ENCODE measurements around the gene SRSF9. TPM values are rescaled to one million over a fixed set of nuclear protein-coding genes. Genes with fewer than 3 reads are reported as not detected.

SRSF9 gene
- polyA plus RNA-seq, 3 donors: 127 to 218 (median 200) TPM

- Histone ChIP-seq H4K20me1 (ENCODE audit: insufficient read depth, low read length) (no peaks in the 10 kb centered on the region), H3K27ac (ENCODE audit: low read depth in 1 of 2, low read length in 2 of 2) (no peak overlapping the region), H3K4me2 (replicated peaks; ENCODE audit: extremely low read depth, low read length, poor library complexity, severe bottlenecking) (no peak overlapping the region), H3K27me3 (ENCODE audit: control insufficient read depth in 2 of 2, insufficient read depth in 2 of 2, low read length in 2 of 2) (no peaks in the 10 kb centered on the region), H3K9me3 (replicated peaks in 1 of 2; ENCODE audit: control insufficient read depth in 1 of 2, insufficient read depth in 1 of 2, low read length in 2 of 2) (no peaks in the 10 kb centered on the region), H3K36me3 (replicated peaks in 1 of 2; ENCODE audit: control insufficient read depth in 1 of 2, insufficient read depth in 2 of 2, low read length in 2 of 2) (peaks cover 40 to 58% of the 10 kb centered on the region in 2 donors), H2AFZ (ENCODE audit: insufficient read depth, low read depth, low read length, poor library complexity, severe bottlenecking) (no peak overlapping the region), H3K9ac (ENCODE audit: insufficient read depth, low read length, poor library complexity, severe bottlenecking) (no peak overlapping the region), H3K79me2 (ENCODE audit: insufficient read depth, low read length) (no peaks in the 10 kb centered on the region), H3K4me3 (replicated peaks in 1 of 3; ENCODE audit: low read depth in 2 of 3, low read length in 3 of 3) (no peak overlapping the region), H3K4me1 (ENCODE audit: control insufficient read depth in 1 of 2, insufficient read depth in 2 of 2, low read length in 2 of 2) (no peaks in the 10 kb centered on the region)
- 96% methylated on average over 2 of the region's 2 CpGs for WGBS (ENCODE audit: insufficient coverage)
- H3K4me3 Mint-ChIP-seq: no peak overlapping the region
- H3K27me3 Mint-ChIP-seq (ENCODE audit: low read depth in 3 of 3): peaks cover 0 to 1% (median 0%) of the 10 kb centered on the region in 3 donors
- no peak for DNase-seq
- H3K4me1 Mint-ChIP-seq: no peaks in the 10 kb centered on the region
- no peaks in the 10 kb centered on the region for H3K9me3 Mint-ChIP-seq
- intact Hi-C loops (cut with micrococcal nuclease): no loop called here
- TF ChIP-seq CTCF (IDR thresholded peaks at IDR 0.05): no peak
- H3K27ac Mint-ChIP-seq: no peak overlapping the region
- peaks cover 24 to 59% of the 10 kb centered on the region in 2 donors for H3K36me3 Mint-ChIP-seq
These were observed 45.9 kb upstream of the SRSF9 start for GRCh38 chr12:120515496-120515895.

- no peak overlapping the region for H3K4me3 ChIP-seq (replicated peaks in 1 of 3; ENCODE audit: low read depth in 2 of 3, low read length in 3 of 3)
- H3K4me2 ChIP-seq (replicated peaks; ENCODE audit: extremely low read depth, low read length, poor library complexity, severe bottlenecking): no peak overlapping the region
- H3K4me1 ChIP-seq (ENCODE audit: control insufficient read depth in 1 of 2, insufficient read depth in 2 of 2, low read length in 2 of 2): no peaks in the 10 kb centered on the region
- TF ChIP-seq CTCF (IDR thresholded peaks at IDR 0.05): no peak
- intact Hi-C loops (cut with micrococcal nuclease): no loop called here
- H4K20me1 ChIP-seq (ENCODE audit: insufficient read depth, low read length): no peaks in the 10 kb centered on the region
- H3K9me3 Mint-ChIP-seq: no peaks in the 10 kb centered on the region
- peaks cover 0 to 1% (median 0%) of the 10 kb centered on the region in 3 donors for H3K27me3 Mint-ChIP-seq (ENCODE audit: low read depth in 3 of 3)
- H3K4me1 Mint-ChIP-seq: no peaks in the 10 kb centered on the region
- no peaks in the 10 kb centered on the region for H3K9me3 ChIP-seq (replicated peaks in 1 of 2; ENCODE audit: control insufficient read depth in 1 of 2, insufficient read depth in 1 of 2, low read length in 2 of 2)
- no peak overlapping the region for H3K4me3 Mint-ChIP-seq
- no peaks in the 10 kb centered on the region for H3K79me2 ChIP-seq (ENCODE audit: insufficient read depth, low read length)
- H3K27me3 ChIP-seq (ENCODE audit: control insufficient read depth in 2 of 2, insufficient read depth in 2 of 2, low read length in 2 of 2): no peaks in the 10 kb centered on the region
- no peak overlapping the region for H2AFZ ChIP-seq (ENCODE audit: insufficient read depth, low read depth, low read length, poor library complexity, severe bottlenecking)
- H3K27ac ChIP-seq (ENCODE audit: low read depth in 1 of 2, low read length in 2 of 2): no peak overlapping the region
- H3K36me3 ChIP-seq (replicated peaks in 1 of 2; ENCODE audit: control insufficient read depth in 1 of 2, insufficient read depth in 2 of 2, low read length in 2 of 2): peaks cover 54 to 63% of the 10 kb centered on the region in 2 donors
- WGBS (ENCODE audit: insufficient coverage): 100% methylated on average over 2 of the region's 7 CpGs
- DNase-seq: no peak
- peaks cover 36 to 62% of the 10 kb centered on the region in 2 donors for H3K36me3 Mint-ChIP-seq
- H3K27ac Mint-ChIP-seq: peak overlapping the region in 1 of 7 donors; percentile 79
- no peak overlapping the region for H3K9ac ChIP-seq (ENCODE audit: insufficient read depth, low read length, poor library complexity, severe bottlenecking)
These were observed 44.5 kb upstream of the SRSF9 start for GRCh38 chr12:120514002-120514401.

Measured in CD14-positive monocyte (primary cell).